Measurements from ENCODE around the gene TRAPPC3. TPM values are rescaled to one million over a fixed set of nuclear protein-coding genes. Genes with fewer than 3 reads are reported as not detected.
"Not testable (repeated sequence)": the region's sequence is repeated elsewhere in the genome, so short reads cannot be mapped to it uniquely, and the experiment has no call there.

TRAPPC3 gene
- total RNA-seq: 106 and 117 TPM in 2 replicates

GRCh38 chr1:36149237-36149972, at the start of gene TRAPPC3:
Gene TRAPPC3, minus strand, starts transcription at chr1:36149486. Its CDS starts 108 bp downstream, at chr1:36149378.
- DNase-seq (ENCODE audit: low read depth, low spot score): peak; percentile 99

DNA sequence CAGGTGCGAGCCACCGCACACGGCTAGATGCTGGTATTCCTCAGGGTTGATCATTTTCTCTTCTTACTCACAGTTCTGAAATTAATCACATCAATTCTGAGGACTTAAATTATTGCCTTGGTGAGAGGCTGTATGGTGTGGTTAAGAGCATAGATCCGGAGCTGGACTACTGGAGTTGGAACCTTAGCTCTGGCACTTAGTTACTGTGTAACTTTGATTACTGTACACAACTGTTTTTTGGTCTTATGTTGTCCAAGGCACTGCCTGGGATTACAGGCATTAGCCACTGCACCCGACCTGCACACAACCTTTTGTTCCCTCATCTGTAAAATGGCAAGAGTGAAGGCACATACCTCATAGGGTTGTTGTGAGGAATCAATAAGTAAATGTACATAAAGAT, 49.4 kb upstream of the TRAPPC3 start:
- DNase-seq (ENCODE audit: low read depth, low spot score): no peak

DNA sequence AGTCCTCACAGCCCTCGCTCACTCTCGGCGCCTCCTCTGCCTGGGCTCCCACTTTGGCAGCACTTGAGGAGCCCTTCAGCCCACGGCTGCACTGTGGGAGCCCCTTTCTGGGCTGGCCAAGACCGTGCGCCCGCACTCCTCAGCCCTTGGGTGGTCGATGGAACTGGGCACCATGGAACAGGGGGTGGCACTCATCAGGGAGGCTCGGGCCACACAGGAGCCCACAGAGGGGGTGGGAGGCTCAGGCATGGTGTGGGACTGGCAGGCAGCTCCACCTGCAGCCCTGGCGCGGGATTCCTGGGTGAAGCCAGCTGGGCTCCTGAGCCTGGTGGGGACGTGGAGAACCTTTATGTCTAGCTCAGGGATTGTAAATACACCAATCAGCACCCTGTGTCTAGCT, 47.5 kb upstream of the TRAPPC3 start:
- not testable (repeated sequence) for DNase-seq (ENCODE audit: low read depth, low spot score)

DNA sequence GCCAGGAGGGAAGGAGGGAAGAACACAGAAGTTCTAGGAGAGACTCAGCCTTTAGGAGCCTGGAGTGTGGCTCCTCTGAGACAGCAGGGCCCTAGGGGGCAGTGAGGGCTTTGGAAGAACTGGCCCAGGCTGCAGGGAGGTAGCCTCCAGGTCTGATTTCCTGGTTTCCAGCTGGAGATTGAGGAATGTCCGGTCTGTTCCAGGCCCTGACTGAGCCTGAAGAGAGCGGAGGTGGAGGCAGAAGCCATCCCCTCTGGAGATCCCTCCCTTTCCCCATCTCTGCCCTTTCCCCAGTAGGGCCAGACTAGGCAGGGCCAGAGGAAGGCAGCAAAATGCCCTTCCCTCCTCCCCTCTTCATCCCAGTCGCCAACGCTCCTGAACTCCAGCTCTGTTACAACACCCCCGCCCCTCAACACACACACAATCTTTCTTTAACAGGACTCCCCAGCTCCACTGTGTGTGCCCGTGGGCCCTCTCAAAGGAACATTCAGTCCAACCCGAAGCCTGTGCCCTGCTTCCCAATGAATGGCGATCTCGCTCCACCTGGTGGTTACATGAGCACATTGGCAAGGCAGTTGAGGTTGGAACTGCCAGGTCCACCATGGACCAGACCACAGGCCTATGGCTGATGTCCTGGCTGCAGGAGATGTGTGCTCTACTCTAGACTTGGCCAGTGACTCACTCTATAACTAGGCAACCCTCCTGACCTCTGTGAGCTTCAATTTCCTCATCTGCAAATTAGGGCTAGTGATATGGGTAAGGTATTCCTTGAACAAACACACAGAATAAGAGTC, 38.7 kb upstream of the TRAPPC3 start:
- peak; percentile 74 for DNase-seq (ENCODE audit: low read depth, low spot score)

DNA sequence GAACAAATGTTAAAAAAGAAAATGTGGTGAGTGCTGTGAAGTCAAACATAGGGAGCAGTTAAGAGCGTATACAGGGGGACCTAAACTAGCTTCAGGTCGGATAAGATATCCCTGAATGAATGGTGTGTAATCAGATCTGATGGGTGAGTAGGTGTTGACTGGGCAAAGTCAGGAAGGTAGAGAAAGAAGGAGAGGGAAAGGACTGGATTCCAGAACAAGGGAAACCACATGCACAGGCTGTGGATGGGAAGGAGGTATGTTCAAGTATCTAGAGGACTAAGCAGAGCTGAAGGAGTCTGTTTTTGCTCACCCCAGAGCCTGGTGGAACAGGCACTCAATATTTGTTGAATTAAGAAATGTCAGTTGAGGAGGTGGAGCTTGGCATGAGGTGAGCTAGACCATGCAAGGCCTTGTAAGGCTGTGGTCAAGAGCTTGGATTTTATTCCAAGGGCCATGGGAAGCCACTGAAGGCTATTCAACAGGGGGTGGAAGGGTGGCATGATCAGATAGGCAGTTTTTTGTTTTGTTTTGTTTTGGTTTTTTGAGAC, 34.1 kb upstream of the TRAPPC3 start:
- no peak for DNase-seq (ENCODE audit: low read depth, low spot score)

- DNase-seq (ENCODE audit: low read depth, low spot score): no peak
Observed at GRCh38 chr1:36182734-36183133, 33.4 kb upstream of the TRAPPC3 start.

- DNase-seq (ENCODE audit: low read depth, low spot score): no peak
Observed at GRCh38 chr1:36179220-36179600, 29.9 kb upstream of the TRAPPC3 start.

DNA sequence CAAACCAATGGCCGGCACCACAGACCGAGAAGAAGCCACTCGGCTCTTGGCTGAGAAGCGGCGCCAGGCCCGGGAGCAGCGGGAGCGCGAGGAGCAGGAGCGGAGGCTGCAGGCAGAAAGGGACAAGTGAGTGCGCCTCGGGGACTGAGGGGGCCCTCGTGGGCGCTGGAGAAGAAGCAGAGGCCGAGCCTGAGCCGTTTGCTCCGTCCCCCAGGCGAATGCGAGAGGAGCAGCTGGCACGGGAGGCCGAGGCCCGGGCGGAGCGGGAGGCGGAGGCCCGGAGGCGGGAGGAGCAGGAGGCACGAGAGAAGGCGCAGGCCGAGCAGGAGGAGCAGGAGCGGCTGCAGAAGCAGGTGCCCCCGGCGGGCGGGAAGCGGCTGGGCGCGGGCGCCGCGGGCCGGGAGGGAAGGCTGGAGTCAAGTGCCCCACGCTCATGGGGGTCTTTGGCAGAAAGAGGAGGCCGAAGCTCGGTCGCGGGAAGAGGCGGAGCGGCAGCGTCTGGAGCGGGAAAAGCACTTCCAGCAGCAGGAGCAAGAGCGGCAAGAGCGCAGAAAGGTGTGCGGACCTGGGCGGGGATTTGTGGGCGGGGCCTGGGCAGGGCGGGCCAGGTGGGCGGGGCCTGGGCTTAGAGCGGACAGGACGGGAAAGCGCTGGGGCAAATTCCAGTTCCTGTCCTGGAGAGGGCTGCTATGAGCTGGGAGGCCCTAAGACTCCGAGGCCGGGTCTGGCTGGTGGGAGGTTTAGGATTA, 29.4 kb upstream of the TRAPPC3 start:
- no peak for DNase-seq (ENCODE audit: low read depth, low spot score)

DNA sequence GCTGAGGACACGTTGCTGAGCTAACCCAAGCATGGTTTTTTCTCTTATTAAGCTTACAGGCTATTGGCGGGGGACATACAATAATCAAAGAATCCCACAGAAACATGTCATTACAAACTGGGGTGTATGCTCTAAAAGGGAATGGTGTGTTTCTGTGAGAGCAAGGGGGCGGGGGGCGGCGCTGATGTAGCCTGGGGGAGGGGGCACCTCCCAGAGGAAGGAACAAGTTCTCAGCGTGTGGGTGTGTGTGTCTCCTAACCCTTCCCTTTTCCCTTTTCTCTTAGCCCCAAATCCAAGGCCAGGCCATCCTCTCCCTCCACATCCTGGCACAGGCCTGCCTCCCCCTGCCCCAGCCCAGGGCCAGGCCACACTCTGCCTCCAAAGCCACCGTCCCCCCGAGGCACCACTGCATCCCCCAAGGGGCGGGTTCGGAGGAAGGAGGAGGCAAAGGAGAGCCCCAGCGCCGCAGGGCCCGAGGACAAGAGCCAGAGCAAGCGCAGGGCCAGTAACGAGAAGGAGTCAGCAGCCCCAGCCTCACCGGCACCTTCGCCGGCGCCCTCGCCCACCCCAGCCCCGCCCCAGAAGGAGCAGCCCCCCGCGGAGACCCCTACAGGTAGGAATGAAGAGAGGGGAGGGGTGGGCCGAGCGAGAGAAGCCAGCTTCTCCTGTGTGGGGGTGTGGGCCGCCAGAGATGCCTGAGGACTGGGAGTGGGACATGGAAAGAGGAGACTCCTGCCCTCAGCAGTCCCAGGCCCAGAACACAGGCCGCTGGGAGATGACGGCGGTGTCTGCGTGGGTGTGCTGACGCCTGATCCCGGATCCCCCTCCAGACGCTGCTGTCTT, 28.5 kb upstream of the TRAPPC3 start:
- DNase-seq (ENCODE audit: low read depth, low spot score): no peak

GRCh38 chr1:36176106-36176949, 27.0 kb upstream of the TRAPPC3 start:
- DNase-seq (ENCODE audit: low read depth, low spot score): no peak

- no peak for DNase-seq (ENCODE audit: low read depth, low spot score)
Observed at GRCh38 chr1:36175137-36176095, 26.1 kb upstream of the TRAPPC3 start.

DNA sequence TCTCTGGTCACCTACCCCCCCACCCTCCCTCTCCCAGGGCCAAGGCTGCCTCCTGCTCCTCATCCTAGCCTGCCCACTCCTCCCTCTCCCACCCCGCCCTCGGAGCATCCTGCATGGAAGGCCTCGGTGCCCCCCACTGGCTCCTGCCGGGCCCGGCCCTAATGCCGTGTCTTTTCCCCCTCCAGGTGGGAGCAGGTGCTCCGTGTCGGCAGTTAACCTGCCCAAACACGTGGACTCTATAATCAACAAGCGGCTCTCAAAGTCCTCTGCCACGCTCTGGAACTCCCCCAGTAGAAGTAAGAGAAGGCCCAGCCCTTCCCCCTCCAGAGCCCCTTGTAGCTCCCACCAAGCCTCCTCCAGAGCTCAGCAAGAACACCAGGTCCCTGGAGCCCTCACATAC, 25.4 kb upstream of the TRAPPC3 start:
- no peak for DNase-seq (ENCODE audit: low read depth, low spot score)

DNA sequence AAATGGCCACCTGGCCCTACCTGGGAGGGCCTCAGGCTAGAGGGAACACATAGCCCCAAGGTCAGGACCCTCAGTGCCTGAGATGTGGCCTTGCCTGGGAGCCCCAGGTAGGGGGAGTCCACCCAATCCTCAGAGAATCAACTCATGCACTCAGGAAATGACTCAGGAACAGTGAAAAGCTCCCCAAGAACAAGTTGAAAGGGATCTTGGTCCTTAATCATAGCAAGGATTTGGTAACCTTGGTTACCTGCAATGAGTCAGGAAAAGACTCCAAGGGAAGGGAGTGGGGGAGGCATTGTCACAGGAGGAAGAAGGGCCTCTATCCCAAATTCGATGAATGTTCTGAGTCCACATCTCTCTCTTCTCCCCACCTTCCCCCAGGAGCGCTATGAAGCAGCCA, 23.7 kb upstream of the TRAPPC3 start:
- DNase-seq (ENCODE audit: low read depth, low spot score): no peak

GRCh38 chr1:36172017-36172747, 22.9 kb upstream of the TRAPPC3 start:
- DNase-seq (ENCODE audit: low read depth, low spot score): no peak

GRCh38 chr1:36170643-36171412, 21.5 kb upstream of the TRAPPC3 start:
- no peak for DNase-seq (ENCODE audit: low read depth, low spot score)

DNA sequence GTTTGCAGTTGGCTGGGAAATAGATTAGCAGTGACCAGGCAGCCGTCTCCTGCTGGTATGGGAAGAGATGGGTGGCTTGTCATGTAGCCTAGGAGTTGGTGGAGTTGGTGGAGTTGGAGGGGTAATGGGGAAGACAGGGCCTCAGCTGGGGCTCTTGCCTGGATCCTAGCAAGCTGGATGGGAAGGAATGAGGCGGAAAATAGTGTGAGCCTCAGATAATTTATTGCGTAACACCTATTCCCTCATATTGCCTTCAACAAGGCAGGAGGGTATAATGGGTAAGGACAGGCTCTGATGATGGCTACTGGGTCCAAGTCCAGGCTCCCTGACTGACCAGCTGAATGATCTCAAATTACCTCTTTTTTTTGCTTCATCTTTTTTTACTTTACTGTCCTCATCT, 19.2 kb upstream of the TRAPPC3 start:
- no peak for DNase-seq (ENCODE audit: low read depth, low spot score)

All from pulmonary artery endothelial cell (primary cell).